Osteocyte (in vitro differentiated cells): ENCODE measurements around the gene CCDC60. TPM values are rescaled to one million over a fixed set of nuclear protein-coding genes. Genes with fewer than 3 reads are reported as not detected.

Experiments
- DNase-seq: peaks from one replicate; pipeline ENCODE4 v3.0.0; 2021; ENCODE audit warnings: mixed read lengths; ENCODE audit not compliant: unreplicated experiment; ENCODE audit errors: extremely low spot score
- H3K27ac Mint-ChIP-seq: one replicate; pipeline ENCODE4 v1.8.0; 2021; ENCODE audit warnings: mild to moderate bottlenecking, mixed read lengths; ENCODE audit not compliant: unreplicated experiment
- H3K27me3 Mint-ChIP-seq: one replicate; pipeline ENCODE4 v1.8.0; 2021; ENCODE audit warnings: mixed read lengths; ENCODE audit not compliant: unreplicated experiment
- H3K36me3 Mint-ChIP-seq: one replicate; pipeline ENCODE4 v1.8.0; 2021; ENCODE audit warnings: mixed read lengths; ENCODE audit not compliant: unreplicated experiment
- H3K4me1 Mint-ChIP-seq: one replicate; pipeline ENCODE4 v1.8.0; 2021; ENCODE audit warnings: mixed read lengths; ENCODE audit not compliant: unreplicated experiment
- H3K4me3 Mint-ChIP-seq: one replicate; pipeline ENCODE4 v1.8.0; 2021; ENCODE audit warnings: mild to moderate bottlenecking, moderate library complexity, mixed read lengths; ENCODE audit not compliant: unreplicated experiment
- H3K9me3 Mint-ChIP-seq: one replicate; pipeline ENCODE4 v1.8.0; 2021; ENCODE audit warnings: mixed read lengths; ENCODE audit not compliant: unreplicated experiment
- CTCF ChIP-seq: fragments of 200-600 bp; sonication (generic); IDR thresholded peaks from 2 replicates; pipeline ENCODE4 v1.5.0; 2021; ENCODE audit warnings: antibody characterized with exemption, mild to moderate bottlenecking, moderate library complexity
- total RNA-seq: library from RNA; stranded (reverse); gene quantifications from 2 replicates; pipeline ENCODE4 v1.2.1, GENCODE V29; 2021

The CCDC60 gene
- total RNA-seq, 1 donor from 2014 or later: not detected

DNA sequence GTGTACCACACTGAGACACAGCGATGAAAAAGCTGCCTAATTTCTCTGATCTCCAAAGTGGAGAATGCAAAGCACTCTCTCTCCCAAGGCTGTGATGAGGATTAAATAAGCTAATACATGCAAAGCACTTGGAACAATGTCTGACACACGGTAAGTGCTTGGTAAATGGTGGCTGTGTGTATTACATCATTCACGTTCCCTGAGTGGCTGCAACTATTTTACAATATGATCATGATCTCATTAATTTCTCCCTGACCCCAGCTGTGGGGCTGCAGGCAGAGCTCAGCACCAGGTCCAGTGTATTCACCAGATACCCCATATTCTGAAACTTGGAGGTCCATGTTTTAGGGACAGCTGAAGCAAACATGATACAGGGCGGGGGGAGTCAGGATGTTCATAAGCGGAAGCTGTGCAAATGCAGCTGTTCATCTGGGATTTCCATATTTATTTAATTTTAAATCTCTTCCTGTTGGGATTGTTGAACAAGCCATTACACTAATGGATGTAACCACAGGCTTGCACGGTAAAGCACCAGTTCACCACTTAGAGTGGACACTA is 106.4 kb downstream of the CCDC60 start:
- Mint-ChIP-seq H3K36me3 (no peaks in the 10 kb centered on the region), H3K27ac (no peak overlapping the region), H3K27me3 (no peaks in the 10 kb centered on the region), H3K4me1 (no peaks in the 10 kb centered on the region), H3K4me3 (no peak overlapping the region), H3K9me3 (peaks cover 14% of the 10 kb centered on the region)
- no peak for DNase-seq
- no peak for TF ChIP-seq CTCF

- Mint-ChIP-seq H3K9me3 (peaks cover 8% of the 10 kb centered on the region), H3K4me3 (no peak overlapping the region), H3K4me1 (no peaks in the 10 kb centered on the region), H3K36me3 (no peaks in the 10 kb centered on the region), H3K27ac (no peak overlapping the region), H3K27me3 (no peaks in the 10 kb centered on the region)
- DNase-seq: no peak
- TF ChIP-seq CTCF: peak; percentile 45
Observed at GRCh38 chr12:119444462-119445044, 110.0 kb downstream of the CCDC60 start.

GRCh38 chr12:119446459-119446858 is 111.9 kb downstream of the CCDC60 start:
- Mint-ChIP-seq H3K9me3 (peaks cover 9% of the 10 kb centered on the region), H3K27ac (no peak overlapping the region), H3K4me3 (no peak overlapping the region), H3K4me1 (no peaks in the 10 kb centered on the region), H3K27me3 (no peaks in the 10 kb centered on the region), H3K36me3 (no peaks in the 10 kb centered on the region)
- no peak for DNase-seq
- TF ChIP-seq CTCF: no peak

DNA sequence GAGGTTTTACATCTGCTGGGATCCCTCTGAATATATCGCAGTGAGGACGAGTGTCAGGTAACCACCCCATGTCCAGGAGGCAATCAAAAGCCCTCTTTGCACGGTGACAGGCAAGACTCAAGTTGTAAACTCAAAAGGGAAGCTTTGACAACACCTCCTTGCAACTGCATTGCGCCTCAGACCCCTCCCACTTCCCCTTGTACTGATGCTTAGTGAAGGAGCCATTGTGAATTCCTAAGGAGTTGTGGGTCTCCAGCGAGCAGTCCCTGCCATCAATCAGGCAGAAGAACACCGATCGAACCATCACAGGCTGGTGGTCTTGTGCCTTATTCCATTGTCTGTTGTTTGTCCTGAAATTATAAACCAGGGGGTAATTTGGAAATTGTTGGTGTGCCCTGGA is 112.6 kb downstream of the CCDC60 start:
- no peak for TF ChIP-seq CTCF
- peaks cover 9% of the 10 kb centered on the region for H3K9me3 Mint-ChIP-seq
- H3K36me3 Mint-ChIP-seq: no peaks in the 10 kb centered on the region
- no peak overlapping the region for H3K4me3 Mint-ChIP-seq
- no peak overlapping the region for H3K27ac Mint-ChIP-seq
- no peaks in the 10 kb centered on the region for H3K4me1 Mint-ChIP-seq
- no peak for DNase-seq
- H3K27me3 Mint-ChIP-seq: no peaks in the 10 kb centered on the region

DNA sequence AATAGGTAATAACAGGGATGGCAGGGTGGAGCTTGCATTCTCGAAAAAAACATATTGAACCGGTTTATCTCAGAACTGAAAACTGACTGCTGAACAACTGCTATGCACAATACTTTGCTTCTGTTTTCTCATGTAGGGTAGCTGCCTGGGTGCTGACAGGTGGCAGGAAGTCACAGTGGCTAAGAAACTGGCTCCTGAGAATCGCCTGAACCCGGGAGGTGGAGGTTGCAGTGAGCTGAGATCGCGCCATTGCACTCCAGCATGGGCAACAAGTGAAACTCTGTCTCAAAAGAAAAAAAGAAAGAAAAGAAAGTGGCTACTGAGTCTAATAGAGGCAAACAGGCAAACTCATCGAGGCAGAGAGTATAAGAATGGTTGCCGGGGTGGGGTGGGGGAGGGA is 113.1 kb downstream of the CCDC60 start:
- Mint-ChIP-seq H3K27me3 (no peaks in the 10 kb centered on the region), H3K27ac (no peak overlapping the region), H3K9me3 (peaks cover 9% of the 10 kb centered on the region), H3K4me1 (no peaks in the 10 kb centered on the region), H3K36me3 (no peaks in the 10 kb centered on the region), H3K4me3 (no peak overlapping the region)
- no peak for DNase-seq
- no peak for TF ChIP-seq CTCF
